Eye (tissue), 1 donor: ENCODE results near the gene HDAC4.
"Not testable (repeated sequence)": the region's sequence is repeated elsewhere in the genome, so short reads cannot be mapped to it uniquely, and the experiment has no call there.

Experiments
- DNase-seq: peaks from one replicate; pipeline ENCODE4 v3.0.0-alpha.2; 2015

Gene HDAC4

GRCh38 chr2:239049421-239050251 is 351.2 kb downstream of the HDAC4 start:
- no peak for DNase-seq

- DNase-seq = no peak
Measured at GRCh38 chr2:239048736-239049135, 352.1 kb downstream of the HDAC4 start.

- no peak for DNase-seq
Measured at GRCh38 chr2:239047861-239048260, 353.0 kb downstream of the HDAC4 start.

GRCh38 chr2:239047420-239047819 is 353.4 kb downstream of the HDAC4 start:
- no peak for DNase-seq

- DNase-seq = no peak
Measured at GRCh38 chr2:239046822-239047221, 354.0 kb downstream of the HDAC4 start.

- no peak for DNase-seq
Measured at GRCh38 chr2:239044336-239044735, 356.5 kb downstream of the HDAC4 start.

GRCh38 chr2:239043326-239043725 is 357.5 kb downstream of the HDAC4 start:
- no peak for DNase-seq

- no peak for DNase-seq
Measured at GRCh38 chr2:239042551-239043320, 358.1 kb downstream of the HDAC4 start.

GRCh38 chr2:239042046-239042445 is 358.8 kb downstream of the HDAC4 start:
- DNase-seq = no peak

GRCh38 chr2:239041062-239041461 is 359.8 kb downstream of the HDAC4 start:
- no peak for DNase-seq

- DNase-seq = no peak
Measured at GRCh38 chr2:239040152-239040761, 360.6 kb downstream of the HDAC4 start.

- no peak for DNase-seq
Measured at GRCh38 chr2:239039479-239039861, 361.4 kb downstream of the HDAC4 start.

- no peak for DNase-seq
Measured at GRCh38 chr2:239038773-239039478, 361.9 kb downstream of the HDAC4 start.

GRCh38 chr2:239038284-239038683 is 362.5 kb downstream of the HDAC4 start:
- not testable (repeated sequence) for DNase-seq

GRCh38 chr2:239037559-239037910 is 363.3 kb downstream of the HDAC4 start:
- DNase-seq = no peak

GRCh38 chr2:239036819-239037558 is 363.8 kb downstream of the HDAC4 start:
- DNase-seq = no peak

- DNase-seq = no peak
Measured at GRCh38 chr2:239035997-239036731, 364.7 kb downstream of the HDAC4 start.

GRCh38 chr2:239035361-239035814 is 365.4 kb downstream of the HDAC4 start:
- DNase-seq = peak; percentile 64

GRCh38 chr2:239034561-239035341 is 366.1 kb downstream of the HDAC4 start:
- DNase-seq = no peak

GRCh38 chr2:239033801-239034560 is 366.8 kb downstream of the HDAC4 start:
- no peak for DNase-seq
